Panc1 (cell line): ENCODE results near the gene MTSS2.

Source experiments
- CTCF ChIP-seq: fragments of 450-650 bp; IDR thresholded peaks from 2 replicates; pipeline ENCODE4 v1.5.1; 2017; ENCODE audit warnings: mild to moderate bottlenecking
- REST ChIP-seq, 2 experiments: IDR thresholded peaks; 2 replicates each; pipeline ENCODE4 v1.6.1; 2011 to 2012; ENCODE audit warnings: low read depth in 2 of 2, control low read depth in 1 of 2, low read length in 1 of 2, mild to moderate bottlenecking in 1 of 2, moderate library complexity in 1 of 2; ENCODE audit not compliant: insufficient read depth in 1 of 2
- SIN3A ChIP-seq: IDR thresholded peaks from 2 replicates; pipeline ENCODE4 v1.6.1; 2012; ENCODE audit warnings: low read depth, mild to moderate bottlenecking, low read length, moderate library complexity, borderline replicate concordance; ENCODE audit not compliant: insufficient read depth
- TCF7L2 ChIP-seq: IDR thresholded peaks from 2 replicates; pipeline ENCODE4 v1.6.1; 2011; ENCODE audit warnings: mild to moderate bottlenecking, low read depth, low read length, inconsistent platforms

- TF ChIP-seq CTCF (no peak), REST (IDR thresholded peaks at IDR 0.05; ENCODE audit: insufficient read depth in 1 of 2, low read depth in 2 of 2, low read length in 1 of 2) (no peak), TCF7L2 (no peak), SIN3A (no peak)
These were observed 24.1 kb upstream of the MTSS2 start for GRCh38 chr16:70709942-70710341.
